ENCODE measurements around the gene LRIG1. TPM values are rescaled to one million over a fixed set of nuclear protein-coding genes. Genes with fewer than 3 reads are reported as not detected.

Gene LRIG1
- total and polyA plus RNA-seq, 9 of the 15 experiments (the other 6 are each of a cell fraction or from before 2014, with no cell fraction given), result 0.05 to 0.38 (median 0.13) TPM; not detected in 3

GRCh38 chr3:66490984-66491383, 9.8 kb downstream of the LRIG1 start:
- no peaks in the 10 kb centered on the region for H3K9me1 ChIP-seq (ENCODE audit: control insufficient read depth, insufficient read depth, low read length)
- DNase-seq (ENCODE audit: extremely low read depth in 1 of 4, low spot score in 3 of 4) (no peak), ATAC-seq (no peak), FAIRE-seq (no peak)
- H4K20me1 ChIP-seq (replicated peaks; ENCODE audit: control insufficient read depth, insufficient read depth, low read length), result no peaks in the 10 kb centered on the region
- intact Hi-C loops (cut with micrococcal nuclease) (no loop called here), in situ Hi-C loops (cut with MboI) (no loop called here)
- no peak overlapping the region for H3K4me3 ChIP-seq
- H3K9ac ChIP-seq (ENCODE audit: insufficient read depth in 1 of 2, low read depth in 2 of 2, low read length in 2 of 2), result no peak overlapping the region
- WGBS (ENCODE audit: insufficient coverage, low coverage, missing lambda C conversion rate), result 0% methylated on average over 1 of the region's 1 CpG
- H3K79me2 ChIP-seq (ENCODE audit: control insufficient read depth, insufficient read depth, low read length), result no peaks in the 10 kb centered on the region
- H3K27me3 ChIP-seq (ENCODE audit: control insufficient read depth in 2 of 2, insufficient read depth in 2 of 2, low read length in 2 of 2), result peaks cover 0 to 7% of the 10 kb centered on the region in 2 experiments; a peak in 2 of 5 replicates
- H3K36me3 ChIP-seq (ENCODE audit: control insufficient read depth, insufficient read depth, low read length), result no peaks in the 10 kb centered on the region
- no TSS peak for BruUV-seq (replicated peaks)
- POLR2A ChIA-PET, result interaction anchor here (1.2 kb wide), 1 partner anchor 9 kb away, joined by 3 read pairs; no protein-coding TSS in a partner anchor
- TF ChIP-seq CSDE1 (IDR thresholded peaks at IDR 0.05) (no peak), SFPQ (IDR thresholded peaks at IDR 0.05; ENCODE audit: low read depth, low read length) (no peak), EWSR1 (IDR thresholded peaks at IDR 0.05; ENCODE audit: borderline replicate concordance, low read depth, partially characterized antibody) (no peak)
- CTCF ChIA-PET (ENCODE audit: low intra/inter-chr PET ratio), result no interaction called here
- no peaks in the 10 kb centered on the region for H3K4me1 ChIP-seq (replicated peaks in 1 of 2; ENCODE audit: control insufficient read depth in 2 of 2, insufficient read depth in 2 of 2, low read length in 2 of 2)
- H3K4me2 ChIP-seq (ENCODE audit: insufficient read depth, low read length), result no peak overlapping the region
- H3K9me3 ChIP-seq (replicated peaks; ENCODE audit: control insufficient read depth, insufficient read depth, low read depth, low read length), result no peaks in the 10 kb centered on the region
- no peak overlapping the region for H2AFZ ChIP-seq (ENCODE audit: low read depth, low read length)
- no peak overlapping the region for H3K27ac ChIP-seq (ENCODE audit: extremely low read depth, low read depth, low read length)

DNA sequence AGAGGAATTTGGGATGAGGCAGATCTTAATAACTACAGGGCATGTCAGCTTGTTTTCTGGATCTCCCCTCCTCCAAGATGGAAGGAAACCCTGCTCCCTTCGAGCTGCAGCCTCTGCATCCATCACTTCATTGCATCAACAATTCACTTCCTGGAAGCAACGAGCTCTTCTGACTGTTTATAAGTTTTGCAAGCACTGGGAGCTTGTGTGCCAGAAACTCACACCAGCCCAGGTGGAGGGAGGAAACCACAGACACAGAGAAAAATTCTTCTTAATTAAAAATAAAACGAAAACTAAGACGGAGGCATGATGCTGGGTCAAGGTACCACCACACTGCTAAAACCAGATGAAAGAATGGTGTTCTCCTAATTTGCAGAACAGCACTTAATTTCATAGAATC, 10.6 kb downstream of the LRIG1 start:
- no peak for DNase-seq (ENCODE audit: extremely low read depth in 1 of 4, low spot score in 3 of 4)
- TF ChIP-seq JUNB (CRISPR knock-in tag; conservative IDR thresholded peaks at IDR 0.05), result no peak
- no peak for TF ChIP-seq DPF2 (IDR thresholded peaks at IDR 0.05)
- TF ChIP-seq KDM5B (IDR thresholded peaks at IDR 0.05; ENCODE audit: insufficient replicate concordance, low read depth, low read length), result no peak
- no peak for TF ChIP-seq ZBTB8A (IDR thresholded peaks at IDR 0.05; ENCODE audit: partially characterized antibody)
- TF ChIP-seq SRSF7 (optimal IDR thresholded peaks at IDR 0.05; ENCODE audit: low read depth, low read length), result no peak

More for the DNA sequence above, 10.6 kb downstream of the LRIG1 start:
- Histone ChIP-seq H3K9me1 (ENCODE audit: control insufficient read depth, insufficient read depth, low read length) (no peaks in the 10 kb centered on the region), H4K20me1 (replicated peaks; ENCODE audit: control insufficient read depth, insufficient read depth, low read length) (no peaks in the 10 kb centered on the region), H3K27me3 (ENCODE audit: control insufficient read depth in 2 of 2, insufficient read depth in 2 of 2, low read length in 2 of 2) (peaks cover 0 to 7% of the 10 kb centered on the region in 2 experiments; a peak in 2 of 5 replicates), H3K79me2 (ENCODE audit: control insufficient read depth, insufficient read depth, low read length) (no peaks in the 10 kb centered on the region), H3K4me2 (ENCODE audit: insufficient read depth, low read length) (no peak overlapping the region), H3K27ac (ENCODE audit: extremely low read depth, low read depth, low read length) (no peak overlapping the region), H3K36me3 (ENCODE audit: control insufficient read depth, insufficient read depth, low read length) (no peaks in the 10 kb centered on the region), H3K4me1 (replicated peaks in 1 of 2; ENCODE audit: control insufficient read depth in 2 of 2, insufficient read depth in 2 of 2, low read length in 2 of 2) (no peaks in the 10 kb centered on the region), H3K9me3 (replicated peaks; ENCODE audit: control insufficient read depth, insufficient read depth, low read depth, low read length) (no peaks in the 10 kb centered on the region), H3K4me3 (no peak overlapping the region), H3K9ac (ENCODE audit: insufficient read depth in 1 of 2, low read depth in 2 of 2, low read length in 2 of 2) (no peak overlapping the region), H2AFZ (ENCODE audit: low read depth, low read length) (no peak overlapping the region)
- no peak for FAIRE-seq
- ATAC-seq, result no peak
- WGBS (ENCODE audit: insufficient coverage, low coverage, missing lambda C conversion rate), result 0% methylated on average over 2 of the region's 4 CpGs
- BruUV-seq (replicated peaks), result no TSS peak
- ChIA-PET CTCF (ENCODE audit: low intra/inter-chr PET ratio) (no interaction called here), POLR2A (interaction anchor here (1.1 kb wide), 1 partner anchor 17 kb away, joined by 3 read pairs; no protein-coding TSS in a partner anchor)
- in situ Hi-C loops (cut with MboI) (no loop called here), intact Hi-C loops (cut with micrococcal nuclease) (no loop called here)
